RWPE1 (cell line): ENCODE data around the gene SDC3.

Experiments used
- CTCF ChIA-PET: fragments of 350-600 bp; sonication (Branson Sonifier 250); formaldehyde crosslinking; extraction: SDS; loops from one replicate; lab custom pipeline; 2021; lab: Yijun Ruan, JAX
- POLR2A ChIA-PET: fragments of 400-600 bp; formaldehyde crosslinking; extraction: SDS; loops from one replicate; lab custom pipeline; 2020; ENCODE audit warnings: antibody characterized with exemption; ENCODE audit not compliant: low non-redundant PET; lab: Yijun Ruan, JAX
- DNase-seq: peaks from one replicate; pipeline ENCODE4 v3.0.0; 2012; ENCODE audit warnings: low spot score
- H3K27ac ChIP-seq: fragments of 450-650 bp; 2 replicates; pipeline ENCODE4 v1.5.1; 2017
- CTCF ChIP-seq: fragments of 450-650 bp; conservative IDR thresholded peaks from 2 replicates; pipeline ENCODE4 v1.5.1; 2017; ENCODE audit warnings: low read depth, mild to moderate bottlenecking

SDC3 gene

GRCh38 chr1:30845904-30846290 is 62.7 kb downstream of the SDC3 start:
- POLR2A ChIA-PET, result no interaction called here
- CTCF ChIA-PET, result interaction anchor here (0.6 to 1.2 kb wide), 4 partner anchors 9 to 66 kb away, joined by 3 to 4 read pairs (median 3); no protein-coding TSS in a partner anchor
- DNase-seq, result no peak
- no peak for TF ChIP-seq CTCF
- H3K27ac ChIP-seq, result no peak overlapping the region

GRCh38 chr1:30845237-30845903 is 63.2 kb downstream of the SDC3 start:
- POLR2A ChIA-PET, result no interaction called here
- TF ChIP-seq CTCF, result no peak
- CTCF ChIA-PET, result interaction anchor here (0.6 kb wide), 1 partner anchor 47 kb away, joined by 3 read pairs; no protein-coding TSS in a partner anchor
- no peak overlapping the region for H3K27ac ChIP-seq
- DNase-seq, result no peak

DNA sequence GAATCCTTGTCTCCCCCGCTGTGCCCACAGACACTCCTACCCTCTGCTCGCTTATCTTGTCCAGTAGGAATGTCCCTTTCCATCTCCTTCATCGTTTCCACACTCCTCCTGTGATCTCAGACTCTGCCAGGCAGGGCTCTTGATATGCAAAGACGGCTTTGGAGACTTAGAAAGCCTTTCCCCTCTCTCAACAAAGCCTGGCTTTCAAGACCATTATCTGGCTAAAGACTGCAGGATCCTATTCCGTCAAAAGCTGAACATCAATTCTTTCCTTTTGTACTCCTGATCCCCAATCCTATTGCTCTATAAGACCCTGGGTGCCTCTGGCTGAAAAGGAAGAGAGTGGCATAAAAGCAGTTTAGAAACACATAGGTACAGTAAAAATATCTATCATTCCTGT is 63.9 kb downstream of the SDC3 start:
- ChIA-PET CTCF (interaction anchor here (0.7 kb wide), 1 partner anchor 23 kb away, joined by 3 read pairs; no protein-coding TSS in a partner anchor), POLR2A (no interaction called here)
- no peak for DNase-seq
- TF ChIP-seq CTCF, result no peak
- no peak overlapping the region for H3K27ac ChIP-seq

- ChIA-PET CTCF (no interaction called here), POLR2A (no interaction called here)
- no peak for TF ChIP-seq CTCF
- H3K27ac ChIP-seq, result no peak overlapping the region
- DNase-seq, result no peak
Measured at GRCh38 chr1:30842697-30843354, 65.7 kb downstream of the SDC3 start.

- no peak for DNase-seq
Measured at GRCh38 chr1:30840904-30841598, 67.5 kb downstream of the SDC3 start.

More at GRCh38 chr1:30840904-30841598, 67.5 kb downstream of the SDC3 start:
- ChIA-PET CTCF (no interaction called here), POLR2A (no interaction called here)
- TF ChIP-seq CTCF, result no peak
- no peak overlapping the region for H3K27ac ChIP-seq
